Esophagus muscularis mucosa (tissue), 4 donors: ENCODE data around the gene PDE8B.

Experiments
- EP300 ChIP-seq: sonication (generic); formaldehyde crosslinking; IDR thresholded peaks from one replicate; pipeline ENCODE4 v1.6.1; 2017; ENCODE audit warnings: antibody characterized with exemption
- POLR2A ChIP-seq: fragments of 450-650 bp; IDR thresholded peaks from one replicate; pipeline ENCODE4 v1.6.1; 2017; ENCODE audit warnings: antibody characterized with exemption, moderate library complexity, mild to moderate bottlenecking, low read depth
- POLR2AphosphoS5 ChIP-seq, 2 donors: sonication (generic); formaldehyde crosslinking; IDR thresholded peaks; one replicate each; pipeline ENCODE4 v1.6.1; 2017; ENCODE audit warnings: antibody characterized with exemption in 2 of 2
- TF ChIP-seq, protein P1 (sequence below), 3 experiments: fragments of 200-600 bp in 2 of 3; fragments of 450-650 bp in 1 of 3; sonication (generic) in 2 of 3; IDR thresholded peaks; one replicate each; pipeline ENCODE4 v1.5.1; 2017 to 2019; ENCODE audit warnings: antibody characterized with exemption in 3 of 3, mild to moderate bottlenecking in 2 of 3, moderate library complexity in 1 of 3

DNA sequence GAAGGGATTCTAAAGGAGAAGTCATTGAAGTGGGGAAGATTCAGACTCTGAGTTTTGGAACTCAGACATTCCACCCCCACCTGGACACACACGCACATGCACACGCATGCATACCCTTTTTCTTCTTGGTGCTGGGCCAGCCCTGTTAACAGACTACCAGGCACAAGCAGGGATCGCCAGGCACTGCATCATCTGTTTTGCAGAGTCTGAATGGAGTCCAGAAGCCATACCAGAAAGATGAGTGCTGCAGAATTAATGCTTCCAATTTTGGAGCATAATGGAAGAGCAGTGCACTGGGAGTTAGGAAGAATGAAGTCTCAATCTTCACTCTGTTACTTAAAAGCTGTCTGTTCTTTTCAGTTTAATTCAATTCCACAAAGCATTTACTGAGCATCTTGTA lies 95.5 kb downstream of the PDE8B start:
- TF ChIP-seq, protein P1, sequence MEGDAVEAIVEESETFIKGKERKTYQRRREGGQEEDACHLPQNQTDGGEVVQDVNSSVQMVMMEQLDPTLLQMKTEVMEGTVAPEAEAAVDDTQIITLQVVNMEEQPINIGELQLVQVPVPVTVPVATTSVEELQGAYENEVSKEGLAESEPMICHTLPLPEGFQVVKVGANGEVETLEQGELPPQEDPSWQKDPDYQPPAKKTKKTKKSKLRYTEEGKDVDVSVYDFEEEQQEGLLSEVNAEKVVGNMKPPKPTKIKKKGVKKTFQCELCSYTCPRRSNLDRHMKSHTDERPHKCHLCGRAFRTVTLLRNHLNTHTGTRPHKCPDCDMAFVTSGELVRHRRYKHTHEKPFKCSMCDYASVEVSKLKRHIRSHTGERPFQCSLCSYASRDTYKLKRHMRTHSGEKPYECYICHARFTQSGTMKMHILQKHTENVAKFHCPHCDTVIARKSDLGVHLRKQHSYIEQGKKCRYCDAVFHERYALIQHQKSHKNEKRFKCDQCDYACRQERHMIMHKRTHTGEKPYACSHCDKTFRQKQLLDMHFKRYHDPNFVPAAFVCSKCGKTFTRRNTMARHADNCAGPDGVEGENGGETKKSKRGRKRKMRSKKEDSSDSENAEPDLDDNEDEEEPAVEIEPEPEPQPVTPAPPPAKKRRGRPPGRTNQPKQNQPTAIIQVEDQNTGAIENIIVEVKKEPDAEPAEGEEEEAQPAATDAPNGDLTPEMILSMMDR (IDR thresholded peaks at IDR 0.05), result no peak
- TF ChIP-seq POLR2A, result no peak
- TF ChIP-seq POLR2AphosphoS5 (IDR thresholded peaks at IDR 0.05), result no peak
- no peak for TF ChIP-seq EP300
